H1 (cell line): ENCODE data around the gene TGFB1.
A peak's percentile ranks its signal among the peaks of the same experiment; 100 is the strongest.

Experiments used
- CREB1 ChIP-seq: IDR thresholded peaks from 2 replicates; pipeline ENCODE4 v1.6.1; 2012; ENCODE audit warnings: inconsistent platforms
- GABPA ChIP-seq: IDR thresholded peaks from 2 replicates; pipeline ENCODE4 v1.6.1; 2011; ENCODE audit warnings: mild to moderate bottlenecking, low read length, moderate library complexity, borderline replicate concordance; ENCODE audit not compliant: insufficient read depth
- JUN ChIP-seq: IDR thresholded peaks from 2 replicates; pipeline ENCODE4 v1.6.1; 2011; ENCODE audit warnings: low read depth, mild to moderate bottlenecking, improper control_type of control experiment, low read length
- RAD21 ChIP-seq, 2 experiments: IDR thresholded peaks in 1 of 2; conservative IDR thresholded peaks in 1 of 2; 2 replicates each; pipeline ENCODE4 v1.6.1; 2011; ENCODE audit warnings: low read depth in 2 of 2, low read length in 2 of 2, improper control_type of control experiment in 1 of 2, inconsistent platforms in 1 of 2, mild to moderate bottlenecking in 1 of 2, moderate library complexity in 1 of 2
- SIX5 ChIP-seq: IDR thresholded peaks from 2 replicates; pipeline ENCODE4 v1.6.1; 2011; ENCODE audit warnings: mild to moderate bottlenecking, low read depth, low read length

GRCh38 chr19:41341669-41342490, 11.8 kb downstream of the TGFB1 start:
- TF ChIP-seq JUN (no peak), SIX5 (no peak), CREB1 (no peak), GABPA (no peak), RAD21 (IDR thresholded peaks at IDR 0.05 in 1 of 2, conservative IDR thresholded peaks at IDR 0.05 in 1 of 2; ENCODE audit: low read depth in 2 of 2, low read length in 2 of 2) (peak; percentile 58 to 71)
